HepG2 (cell line): ENCODE results near the gene CCDC122. TPM values are rescaled to one million over a fixed set of nuclear protein-coding genes. Genes with fewer than 3 reads are reported as not detected.

Source experiments
- EED ChIP-seq: sonication (generic); formaldehyde crosslinking; IDR thresholded peaks from 2 replicates; pipeline ENCODE4 v1.5.0; 2020; ENCODE audit warnings: mild to moderate bottlenecking, missing genetic modification reagents
- KDM5A ChIP-seq: fragments of 200-600 bp; sonication (generic); IDR thresholded peaks from 2 replicates; pipeline ENCODE4 v1.7.0; 2018; ENCODE audit warnings: antibody characterized with exemption, mild to moderate bottlenecking, low read length, borderline replicate concordance
- MAF1 ChIP-seq: sonication (generic); formaldehyde crosslinking; IDR thresholded peaks from 2 replicates; pipeline ENCODE4 v1.5.0; 2020; ENCODE audit warnings: missing genetic modification reagents, borderline replicate concordance
- SIX4 ChIP-seq: sonication (generic); formaldehyde crosslinking; IDR thresholded peaks from 2 replicates; pipeline ENCODE4 v1.4.0; 2020; ENCODE audit warnings: missing genetic modification reagents
- ZBTB8A ChIP-seq: sonication (generic); formaldehyde crosslinking; IDR thresholded peaks from 2 replicates; pipeline ENCODE4 v1.4.0; 2020; ENCODE audit warnings: mild to moderate bottlenecking, low read depth, missing genetic modification reagents, borderline replicate concordance
- ZC3H13 ChIP-seq: sonication (generic); formaldehyde crosslinking; IDR thresholded peaks from 2 replicates; pipeline ENCODE4 v1.8.1; 2023; ENCODE audit warnings: mild to moderate bottlenecking, missing genetic modification reagents, moderate library complexity
- ZNF496 ChIP-seq: sonication (generic); formaldehyde crosslinking; IDR thresholded peaks from 2 replicates; pipeline ENCODE4 v1.8.1; 2023; ENCODE audit warnings: mild to moderate bottlenecking, moderate library complexity, missing genetic modification reagents; ENCODE audit not compliant: insufficient replicate concordance
- ZNF713 ChIP-seq: sonication (generic); formaldehyde crosslinking; IDR thresholded peaks from 2 replicates; pipeline ENCODE4 v1.4.0; 2020; ENCODE audit warnings: mild to moderate bottlenecking, missing genetic modification reagents
- polyA plus RNA-seq, 8 experiments: library from polyadenylated mRNA; depleted of rRNA in 3 of 8; stranded (reverse) in 7 of 8; unstranded in 1 of 8; fragments of >200 nt; fragmentation: Illumina TruSeq in 4 of 8; extraction: Trizol in 4 of 8; gene quantifications; 2 replicates each; pipeline versions ENCODE4 v1.2.1 to v1.2.3, GENCODE V29; 2011 to 2016; ENCODE audit warnings: low read depth in 4 of 8, missing spikeins in 1 of 8, mixed read lengths in 1 of 8; ENCODE audit not compliant: insufficient read depth in 1 of 8
- total RNA-seq, 5 experiments: library from RNA; depleted of rRNA; stranded (reverse); fragments of >200 nt; fragmentation: Illumina TruSeq; extraction: Trizol; gene quantifications; 2 replicates each; pipeline ENCODE4 v1.2.3, GENCODE V29; 2016; ENCODE audit warnings: low read depth in 1 of 5
- TF ChIP-seq, protein P1 (sequence below): sonication (generic); formaldehyde crosslinking; IDR thresholded peaks from 2 replicates; pipeline ENCODE4 v1.8.0; 2022; ENCODE audit warnings: mild to moderate bottlenecking, missing genetic modification reagents, borderline replicate concordance
- TF ChIP-seq, protein P2 (sequence below): IDR thresholded peaks from 2 replicates; pipeline ENCODE4 v1.6.1; 2016; ENCODE audit warnings: low read depth, missing genetic modification reagents, missing compliant biosample characterization
- TF ChIP-seq, protein P3 (sequence below): sonication (generic); formaldehyde crosslinking; IDR thresholded peaks from 2 replicates; pipeline ENCODE4 v1.5.0; 2020; ENCODE audit warnings: missing genetic modification reagents, mild to moderate bottlenecking, borderline replicate concordance
- TF ChIP-seq, protein P4 (sequence below): sonication (generic); formaldehyde crosslinking; IDR thresholded peaks from 2 replicates; pipeline ENCODE4 v1.5.0; 2020; ENCODE audit warnings: missing genetic modification reagents, mild to moderate bottlenecking, borderline replicate concordance
- TF ChIP-seq, protein P5 (sequence below): sonication (generic); formaldehyde crosslinking; IDR thresholded peaks from 2 replicates; pipeline ENCODE4; 2020; ENCODE audit warnings: missing genetic modification reagents, mild to moderate bottlenecking, borderline replicate concordance

Gene CCDC122
- total and polyA plus RNA-seq, 2 of the 13 experiments (the other 11 are each of a cell fraction or from before 2014, with no cell fraction given), result 0.32 to 3.5 TPM

DNA sequence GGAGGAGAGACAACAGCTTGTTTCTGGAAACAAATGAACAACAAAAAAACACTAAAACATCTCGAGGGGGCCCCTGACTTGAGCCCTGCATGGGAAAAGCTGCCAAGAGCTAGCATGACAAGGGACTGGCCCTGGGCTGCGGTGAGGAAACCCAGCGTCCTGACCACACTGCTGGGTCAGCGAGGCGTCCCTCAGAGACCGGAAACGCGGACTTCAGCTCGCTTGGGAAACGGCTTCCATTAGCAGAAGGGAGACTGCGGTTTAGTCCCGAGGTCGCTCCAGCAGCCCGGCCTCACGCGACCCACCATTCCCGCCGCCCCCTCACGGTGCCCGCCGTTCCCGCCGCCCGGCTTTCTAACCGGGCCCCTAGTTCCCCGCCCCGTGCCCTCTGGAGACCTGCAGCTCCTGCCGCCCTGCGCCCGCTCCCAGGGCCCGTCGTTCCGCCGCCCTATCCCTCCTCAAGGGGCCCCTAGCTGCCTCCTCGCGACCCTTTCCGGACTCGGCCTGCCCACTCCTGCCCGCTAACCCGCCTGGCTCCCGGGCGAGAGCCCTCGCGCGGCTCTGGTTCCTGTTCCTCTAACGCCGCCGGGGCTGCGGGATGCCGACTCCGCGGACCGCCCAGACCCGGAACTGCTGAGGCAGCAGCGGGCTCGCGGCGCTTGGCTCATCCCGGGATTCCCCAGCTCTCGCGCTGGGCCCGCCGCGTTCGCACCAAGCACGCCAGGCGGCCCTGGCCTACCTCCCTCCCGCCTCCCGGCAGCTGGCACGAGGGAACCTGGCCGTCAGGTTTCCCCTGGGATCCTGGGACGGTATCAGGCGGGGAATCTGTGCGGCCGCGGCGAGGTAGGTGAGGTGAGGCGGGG, at the start of gene CCDC122 (continued):
- TF ChIP-seq, protein P1, sequence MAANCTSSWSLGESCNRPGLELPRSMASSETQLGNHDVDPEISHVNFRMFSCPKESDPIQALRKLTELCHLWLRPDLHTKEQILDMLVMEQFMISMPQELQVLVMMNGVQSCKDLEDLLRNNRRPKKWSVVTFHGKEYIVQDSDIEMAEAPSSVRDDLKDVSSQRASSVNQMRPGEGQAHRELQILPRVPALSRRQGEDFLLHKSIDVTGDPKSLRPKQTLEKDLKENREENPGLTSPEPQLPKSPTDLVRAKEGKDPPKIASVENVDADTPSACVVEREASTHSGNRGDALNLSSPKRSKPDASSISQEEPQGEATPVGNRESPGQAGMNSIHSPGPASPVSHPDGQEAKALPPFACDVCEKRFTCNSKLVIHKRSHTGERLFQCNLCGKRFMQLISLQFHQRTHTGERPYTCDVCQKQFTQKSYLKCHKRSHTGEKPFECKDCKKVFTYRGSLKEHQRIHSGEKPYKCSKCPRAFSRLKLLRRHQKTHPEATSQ (CRISPR knock-in tag), result 0 out of 2 replicates have a peak, but pooled peaks have one; percentile 82
- TF ChIP-seq, protein P2, sequence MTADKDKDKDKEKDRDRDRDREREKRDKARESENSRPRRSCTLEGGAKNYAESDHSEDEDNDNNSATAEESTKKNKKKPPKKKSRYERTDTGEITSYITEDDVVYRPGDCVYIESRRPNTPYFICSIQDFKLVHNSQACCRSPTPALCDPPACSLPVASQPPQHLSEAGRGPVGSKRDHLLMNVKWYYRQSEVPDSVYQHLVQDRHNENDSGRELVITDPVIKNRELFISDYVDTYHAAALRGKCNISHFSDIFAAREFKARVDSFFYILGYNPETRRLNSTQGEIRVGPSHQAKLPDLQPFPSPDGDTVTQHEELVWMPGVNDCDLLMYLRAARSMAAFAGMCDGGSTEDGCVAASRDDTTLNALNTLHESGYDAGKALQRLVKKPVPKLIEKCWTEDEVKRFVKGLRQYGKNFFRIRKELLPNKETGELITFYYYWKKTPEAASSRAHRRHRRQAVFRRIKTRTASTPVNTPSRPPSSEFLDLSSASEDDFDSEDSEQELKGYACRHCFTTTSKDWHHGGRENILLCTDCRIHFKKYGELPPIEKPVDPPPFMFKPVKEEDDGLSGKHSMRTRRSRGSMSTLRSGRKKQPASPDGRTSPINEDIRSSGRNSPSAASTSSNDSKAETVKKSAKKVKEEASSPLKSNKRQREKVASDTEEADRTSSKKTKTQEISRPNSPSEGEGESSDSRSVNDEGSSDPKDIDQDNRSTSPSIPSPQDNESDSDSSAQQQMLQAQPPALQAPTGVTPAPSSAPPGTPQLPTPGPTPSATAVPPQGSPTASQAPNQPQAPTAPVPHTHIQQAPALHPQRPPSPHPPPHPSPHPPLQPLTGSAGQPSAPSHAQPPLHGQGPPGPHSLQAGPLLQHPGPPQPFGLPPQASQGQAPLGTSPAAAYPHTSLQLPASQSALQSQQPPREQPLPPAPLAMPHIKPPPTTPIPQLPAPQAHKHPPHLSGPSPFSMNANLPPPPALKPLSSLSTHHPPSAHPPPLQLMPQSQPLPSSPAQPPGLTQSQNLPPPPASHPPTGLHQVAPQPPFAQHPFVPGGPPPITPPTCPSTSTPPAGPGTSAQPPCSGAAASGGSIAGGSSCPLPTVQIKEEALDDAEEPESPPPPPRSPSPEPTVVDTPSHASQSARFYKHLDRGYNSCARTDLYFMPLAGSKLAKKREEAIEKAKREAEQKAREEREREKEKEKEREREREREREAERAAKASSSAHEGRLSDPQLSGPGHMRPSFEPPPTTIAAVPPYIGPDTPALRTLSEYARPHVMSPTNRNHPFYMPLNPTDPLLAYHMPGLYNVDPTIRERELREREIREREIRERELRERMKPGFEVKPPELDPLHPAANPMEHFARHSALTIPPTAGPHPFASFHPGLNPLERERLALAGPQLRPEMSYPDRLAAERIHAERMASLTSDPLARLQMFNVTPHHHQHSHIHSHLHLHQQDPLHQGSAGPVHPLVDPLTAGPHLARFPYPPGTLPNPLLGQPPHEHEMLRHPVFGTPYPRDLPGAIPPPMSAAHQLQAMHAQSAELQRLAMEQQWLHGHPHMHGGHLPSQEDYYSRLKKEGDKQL (CRISPR knock-in tag), result no peak
- no peak for TF ChIP-seq ZNF713
- no peak; the same call in 1 of the 2 replicates for TF ChIP-seq SIX4 (CRISPR knock-in tag)
- TF ChIP-seq, protein P3, sequence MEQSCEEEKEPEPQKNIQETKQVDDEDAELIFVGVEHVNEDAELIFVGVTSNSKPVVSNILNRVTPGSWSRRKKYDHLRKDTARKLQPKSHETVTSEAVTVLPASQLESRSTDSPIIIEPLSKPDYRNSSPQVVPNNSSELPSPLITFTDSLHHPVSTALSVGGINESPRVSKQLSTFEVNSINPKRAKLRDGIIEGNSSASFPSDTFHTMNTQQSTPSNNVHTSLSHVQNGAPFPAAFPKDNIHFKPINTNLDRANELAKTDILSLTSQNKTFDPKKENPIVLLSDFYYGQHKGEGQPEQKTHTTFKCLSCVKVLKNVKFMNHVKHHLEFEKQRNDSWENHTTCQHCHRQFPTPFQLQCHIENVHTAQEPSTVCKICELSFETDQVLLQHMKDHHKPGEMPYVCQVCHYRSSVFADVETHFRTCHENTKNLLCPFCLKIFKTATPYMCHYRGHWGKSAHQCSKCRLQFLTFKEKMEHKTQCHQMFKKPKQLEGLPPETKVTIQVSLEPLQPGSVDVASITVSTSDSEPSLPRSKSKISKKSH (CRISPR knock-in tag), result peak; percentile 83; the same call in 1 of the 2 replicates
- TF ChIP-seq, protein P4, sequence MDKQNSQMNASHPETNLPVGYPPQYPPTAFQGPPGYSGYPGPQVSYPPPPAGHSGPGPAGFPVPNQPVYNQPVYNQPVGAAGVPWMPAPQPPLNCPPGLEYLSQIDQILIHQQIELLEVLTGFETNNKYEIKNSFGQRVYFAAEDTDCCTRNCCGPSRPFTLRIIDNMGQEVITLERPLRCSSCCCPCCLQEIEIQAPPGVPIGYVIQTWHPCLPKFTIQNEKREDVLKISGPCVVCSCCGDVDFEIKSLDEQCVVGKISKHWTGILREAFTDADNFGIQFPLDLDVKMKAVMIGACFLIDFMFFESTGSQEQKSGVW (CRISPR knock-in tag), result no peak
- TF ChIP-seq, protein P5, sequence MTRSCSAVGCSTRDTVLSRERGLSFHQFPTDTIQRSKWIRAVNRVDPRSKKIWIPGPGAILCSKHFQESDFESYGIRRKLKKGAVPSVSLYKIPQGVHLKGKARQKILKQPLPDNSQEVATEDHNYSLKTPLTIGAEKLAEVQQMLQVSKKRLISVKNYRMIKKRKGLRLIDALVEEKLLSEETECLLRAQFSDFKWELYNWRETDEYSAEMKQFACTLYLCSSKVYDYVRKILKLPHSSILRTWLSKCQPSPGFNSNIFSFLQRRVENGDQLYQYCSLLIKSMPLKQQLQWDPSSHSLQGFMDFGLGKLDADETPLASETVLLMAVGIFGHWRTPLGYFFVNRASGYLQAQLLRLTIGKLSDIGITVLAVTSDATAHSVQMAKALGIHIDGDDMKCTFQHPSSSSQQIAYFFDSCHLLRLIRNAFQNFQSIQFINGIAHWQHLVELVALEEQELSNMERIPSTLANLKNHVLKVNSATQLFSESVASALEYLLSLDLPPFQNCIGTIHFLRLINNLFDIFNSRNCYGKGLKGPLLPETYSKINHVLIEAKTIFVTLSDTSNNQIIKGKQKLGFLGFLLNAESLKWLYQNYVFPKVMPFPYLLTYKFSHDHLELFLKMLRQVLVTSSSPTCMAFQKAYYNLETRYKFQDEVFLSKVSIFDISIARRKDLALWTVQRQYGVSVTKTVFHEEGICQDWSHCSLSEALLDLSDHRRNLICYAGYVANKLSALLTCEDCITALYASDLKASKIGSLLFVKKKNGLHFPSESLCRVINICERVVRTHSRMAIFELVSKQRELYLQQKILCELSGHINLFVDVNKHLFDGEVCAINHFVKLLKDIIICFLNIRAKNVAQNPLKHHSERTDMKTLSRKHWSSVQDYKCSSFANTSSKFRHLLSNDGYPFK (CRISPR knock-in tag), result no peak; the same call in 1 of the 2 replicates
- no peak for TF ChIP-seq MAF1 (CRISPR knock-in tag)
- no peak for TF ChIP-seq ZBTB8A
- TF ChIP-seq EED (CRISPR knock-in tag), result peak; percentile 85; the same call in 1 of the 2 replicates
- no peak for TF ChIP-seq ZNF496 (CRISPR knock-in tag)
- 0 out of 2 replicates have a peak, but pooled peaks have one; percentile 37 for TF ChIP-seq ZC3H13
- no peak for TF ChIP-seq KDM5A
